Left lobe of liver (tissue), 2 donors: ENCODE data around the gene COQ3. TPM values are rescaled to one million over a fixed set of nuclear protein-coding genes. Genes with fewer than 3 reads are reported as not detected.

Source experiments
- ATAC-seq: fragments of 200-7000 bp; cut with Tn5 transposase; one replicate; pipeline ENCODE4 v1.9.1; 2020; ENCODE audit warnings: mild to moderate bottlenecking, moderate library complexity
- DNase-seq: peaks from one replicate; pipeline ENCODE4 v3.0.0-alpha.2; 2020; ENCODE audit warnings: low spot score
- total RNA-seq: library from RNA; stranded (reverse); gene quantifications from one replicate; pipeline ENCODE4 v1.2.1, GENCODE V29; 2021
- donor health status: DM: no; HTN: no; CAD: no; lungs with moderate emphysema.
- donor health status: DM: no; HTN: yes; CAD: no.

Gene COQ3
- total RNA-seq, 1 donor from 2014 or later, result 7.5 TPM

GRCh38 chr6:99334526-99335127 is 59.4 kb downstream of the COQ3 start:
- DNase-seq (no peak), ATAC-seq (peak; percentile 89)

GRCh38 chr6:99333068-99333467 is 60.9 kb downstream of the COQ3 start:
- DNase-seq (no peak), ATAC-seq (no peak)

DNA sequence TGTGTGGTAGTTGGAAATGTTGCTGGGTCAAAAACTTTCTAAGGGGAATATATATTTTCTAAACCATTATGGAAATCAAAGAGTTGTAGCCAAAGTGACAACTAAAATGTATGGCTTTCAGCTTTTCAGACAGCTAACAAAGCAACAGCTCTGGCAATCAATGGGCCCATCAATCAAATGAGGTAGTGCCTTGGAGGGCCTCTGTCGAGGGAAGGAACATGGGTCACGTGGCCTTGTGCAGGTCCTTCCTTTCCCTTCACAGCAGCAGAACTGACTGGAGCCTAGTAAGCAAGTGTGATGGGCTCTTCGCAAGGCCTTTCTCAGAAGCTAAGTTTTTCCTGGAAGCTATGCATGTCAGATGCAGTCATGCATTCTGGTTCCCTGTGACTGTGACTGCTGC is 62.5 kb downstream of the COQ3 start:
- DNase-seq (no peak), ATAC-seq (no peak)

DNA sequence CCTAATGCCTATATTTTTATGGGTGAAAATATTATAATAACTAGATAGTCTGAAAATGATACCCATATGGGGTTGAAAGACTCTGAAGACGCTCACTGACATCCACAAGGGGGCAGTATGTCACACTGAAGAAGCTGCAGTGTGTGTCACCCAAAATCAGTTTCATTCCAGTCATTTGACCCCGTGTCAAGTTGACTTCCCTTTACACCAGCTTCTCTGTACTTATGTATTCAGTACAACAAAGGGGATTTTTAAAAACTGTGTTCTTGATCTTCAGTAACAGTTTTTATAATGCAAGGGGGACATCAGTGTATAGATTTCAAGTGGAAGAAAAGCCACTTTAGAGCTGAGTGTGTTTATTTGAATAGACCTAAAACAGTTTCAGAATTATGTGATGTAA is 63.8 kb downstream of the COQ3 start:
- peak; percentile 49 for DNase-seq

DNA sequence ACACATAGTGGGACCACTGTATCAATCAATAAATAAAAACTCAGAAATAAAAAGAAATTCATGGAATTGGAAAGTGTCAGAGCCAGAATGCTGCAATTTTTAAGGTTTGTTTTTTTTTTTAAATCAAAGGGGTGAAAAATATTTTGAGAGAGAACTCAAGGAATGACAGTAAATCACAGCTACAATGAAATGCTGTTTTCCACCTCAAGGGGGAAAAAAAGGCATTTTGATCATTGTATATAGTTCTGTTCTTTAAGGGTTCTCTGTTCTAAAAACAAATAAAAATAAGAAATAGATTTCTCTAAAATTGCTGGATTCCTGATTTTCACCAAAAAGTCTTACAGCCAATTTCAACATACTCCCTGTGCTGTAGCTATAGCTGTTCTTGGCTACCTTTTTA is 69.0 kb downstream of the COQ3 start:
- DNase-seq, result no peak
- ATAC-seq, result no peak

More for the DNA sequence above, 63.8 kb downstream of the COQ3 start:
- peak; percentile 95 for ATAC-seq

Other genes with a start within 250 kb of the COQ3 start
- gene FAXC, start 44.5 kb downstream of the COQ3 start, total RNA-seq, result 0.03 TPM
- gene PNISR, start 31.1 kb upstream of the COQ3 start, total RNA-seq, result 34.4 TPM
- gene USP45, start 121.2 kb upstream of the COQ3 start, total RNA-seq, result 5.5 TPM
- gene CCNC, start 174.5 kb upstream of the COQ3 start, total RNA-seq, result 32.3 TPM
- gene PRDM13, start 212.6 kb upstream of the COQ3 start, total RNA-seq, result not detected